Muscle layer of duodenum (tissue), 2 donors: ENCODE measurements around the gene PCBP3.

Experiments
- H3K27ac ChIP-seq: one replicate; pipeline ENCODE4 v1.7.0; 2013; ENCODE audit warnings: mild to moderate bottlenecking, low read length
- H3K27me3 ChIP-seq: one replicate; pipeline ENCODE4 v1.7.0; 2013; ENCODE audit warnings: low read depth, mild to moderate bottlenecking, control low read depth, low read length
- H3K36me3 ChIP-seq, 2 donors: one replicate each; pipeline ENCODE4 v1.7.0; 2013; ENCODE audit warnings: low read length in 2 of 2, control low read depth in 1 of 2, mild to moderate bottlenecking in 1 of 2; ENCODE audit not compliant: insufficient read depth in 2 of 2, control insufficient read depth in 1 of 2
- H3K4me1 ChIP-seq, 2 donors: one replicate each; pipeline ENCODE4 v1.7.0; 2013; ENCODE audit warnings: low read length in 2 of 2, mild to moderate bottlenecking in 2 of 2, control low read depth in 1 of 2, moderate library complexity in 1 of 2; ENCODE audit not compliant: insufficient read depth in 2 of 2, control insufficient read depth in 1 of 2
- H3K4me3 ChIP-seq, 2 donors: one replicate each; pipeline ENCODE4 v1.7.0; 2013; ENCODE audit warnings: low read length in 2 of 2, low read depth in 1 of 2, mild to moderate bottlenecking in 1 of 2
- H3K9me3 ChIP-seq, 2 donors: one replicate each; pipeline ENCODE4 v1.7.0; 2013; ENCODE audit warnings: low read length in 2 of 2, control low read depth in 1 of 2, mild to moderate bottlenecking in 1 of 2; ENCODE audit not compliant: control insufficient read depth in 1 of 2
- donor health status: healthy.

PCBP3 gene

DNA sequence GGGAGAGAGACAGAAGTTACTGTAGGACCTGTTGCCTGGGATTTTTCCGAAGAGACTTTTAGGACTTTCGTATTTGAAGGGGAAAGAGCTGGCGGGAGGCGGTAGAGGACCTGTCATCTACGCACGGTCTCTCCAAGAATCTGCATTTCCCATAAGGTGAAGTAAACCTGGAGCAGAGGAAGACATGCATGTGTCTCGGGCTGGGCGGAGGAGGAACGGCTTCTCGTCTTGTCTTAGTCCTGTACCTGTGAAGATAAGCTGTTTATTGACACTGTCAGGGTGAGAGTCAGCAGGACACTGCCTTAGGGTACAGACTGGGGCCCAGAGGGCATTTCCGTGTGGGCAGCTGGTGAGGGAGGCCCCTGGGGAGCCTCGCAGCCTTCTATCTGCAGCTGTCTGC, 214.7 kb downstream of the PCBP3 start:
- Histone ChIP-seq H3K9me3 (no peaks in the 10 kb centered on the region), H3K4me1 (no peaks in the 10 kb centered on the region), H3K27ac (no peak overlapping the region), H3K36me3 (no peaks in the 10 kb centered on the region), H3K4me3 (no peak overlapping the region), H3K27me3 (no peaks in the 10 kb centered on the region)

DNA sequence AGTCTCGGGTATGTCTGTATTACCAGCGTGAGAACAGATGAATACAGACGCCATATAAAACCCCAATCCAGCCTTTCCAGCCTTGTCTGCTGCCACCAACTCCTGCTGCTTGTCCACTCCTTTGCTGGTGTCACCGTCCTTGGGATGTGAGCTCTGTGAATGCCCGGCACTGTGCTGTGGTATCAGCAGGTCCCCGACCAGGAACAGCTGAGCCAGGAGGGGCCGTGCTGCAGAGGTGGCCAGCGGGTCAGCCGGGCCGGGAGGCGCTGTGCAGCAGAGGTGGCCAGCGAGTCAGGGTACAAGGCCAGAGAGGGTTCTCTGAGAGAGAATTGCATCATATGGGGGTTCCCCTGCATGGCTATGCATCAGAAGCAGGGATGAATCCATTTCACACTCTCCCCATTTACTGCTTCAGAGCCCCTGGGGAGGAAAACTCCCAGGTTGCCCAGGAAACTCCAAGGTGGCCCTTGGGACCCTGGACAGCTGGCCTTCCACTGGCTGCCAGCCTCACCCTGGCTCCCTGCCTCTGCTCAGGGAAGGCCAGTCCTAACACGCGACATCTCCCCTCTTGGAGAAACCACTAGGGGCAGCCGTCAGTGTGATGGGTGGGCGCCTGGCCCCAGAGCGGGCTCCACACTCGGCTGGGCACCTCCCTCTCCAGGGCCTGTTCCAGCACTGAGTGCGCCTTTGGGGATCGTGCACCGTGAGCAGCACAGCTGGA, 215.7 kb downstream of the PCBP3 start:
- Histone ChIP-seq H3K27ac (no peak overlapping the region), H3K27me3 (no peaks in the 10 kb centered on the region), H3K4me1 (no peaks in the 10 kb centered on the region), H3K36me3 (no peaks in the 10 kb centered on the region), H3K4me3 (no peak overlapping the region), H3K9me3 (no peaks in the 10 kb centered on the region)

DNA sequence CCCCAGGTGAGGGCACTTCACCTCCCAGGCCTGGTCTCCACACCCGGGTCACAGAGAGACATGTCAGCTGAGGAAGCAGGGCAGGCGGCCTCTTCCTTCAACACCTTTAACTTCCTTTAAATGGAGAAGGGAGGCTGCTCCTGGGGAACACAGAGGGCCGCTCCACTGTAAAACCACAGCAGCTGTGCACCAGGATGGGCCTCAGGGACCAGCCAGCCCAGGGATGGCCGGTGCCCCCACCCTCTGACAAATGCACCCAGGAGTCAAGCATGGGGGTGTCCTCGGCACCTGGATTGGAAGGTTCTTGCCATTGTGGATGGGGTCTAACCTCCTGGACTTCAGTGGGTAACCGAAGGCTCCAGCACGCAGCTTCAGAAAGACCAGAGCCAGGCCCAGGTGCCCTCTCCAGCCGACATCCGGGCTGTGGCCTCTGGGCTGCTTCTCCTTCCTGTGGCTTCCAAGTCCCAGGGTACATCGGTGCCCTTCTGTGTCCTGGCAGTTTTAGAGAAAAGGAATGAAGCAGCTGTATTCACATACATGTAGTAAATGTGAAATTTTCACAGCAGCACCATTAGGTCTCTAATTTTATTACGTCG, 216.3 kb downstream of the PCBP3 start:
- no peak overlapping the region for H3K4me3 ChIP-seq
- no peaks in the 10 kb centered on the region for H3K9me3 ChIP-seq
- H3K27me3 ChIP-seq, result no peaks in the 10 kb centered on the region
- H3K27ac ChIP-seq, result no peak overlapping the region
- H3K36me3 ChIP-seq, result no peaks in the 10 kb centered on the region
- no peaks in the 10 kb centered on the region for H3K4me1 ChIP-seq

DNA sequence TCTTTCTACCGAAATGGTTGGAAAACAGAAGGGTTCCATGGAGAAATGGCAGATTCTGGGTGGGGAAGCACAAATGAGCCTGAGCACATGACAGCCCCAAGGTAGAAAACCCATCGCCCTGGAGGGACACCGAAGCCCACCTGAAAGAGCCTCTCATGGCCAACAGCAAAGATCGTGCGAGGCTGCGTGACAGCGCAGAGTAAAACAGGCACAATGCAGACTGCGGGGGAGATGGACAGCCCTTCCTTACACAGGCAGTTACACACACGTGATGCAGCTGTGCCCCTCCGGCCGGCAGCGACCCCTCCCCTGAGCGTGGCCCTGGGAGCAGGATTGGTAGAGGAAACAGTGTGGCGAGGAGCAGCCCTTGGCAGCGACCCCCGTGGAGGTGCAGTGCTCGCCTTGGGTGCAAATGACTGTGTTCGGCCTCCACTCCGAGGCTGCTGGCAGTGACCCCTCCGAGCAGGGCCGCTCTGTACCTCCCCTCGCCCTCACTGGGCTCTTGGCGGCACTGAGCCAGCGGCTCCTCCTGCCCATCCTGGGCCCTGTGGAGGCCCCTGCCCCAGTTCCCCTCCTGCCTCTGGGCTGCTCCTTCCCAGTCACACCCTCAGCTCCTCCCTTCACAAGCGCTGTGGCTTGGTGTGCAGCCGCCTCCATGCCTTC, 217.1 kb downstream of the PCBP3 start:
- Histone ChIP-seq H3K27me3 (no peaks in the 10 kb centered on the region), H3K27ac (no peak overlapping the region), H3K4me1 (no peaks in the 10 kb centered on the region)

DNA sequence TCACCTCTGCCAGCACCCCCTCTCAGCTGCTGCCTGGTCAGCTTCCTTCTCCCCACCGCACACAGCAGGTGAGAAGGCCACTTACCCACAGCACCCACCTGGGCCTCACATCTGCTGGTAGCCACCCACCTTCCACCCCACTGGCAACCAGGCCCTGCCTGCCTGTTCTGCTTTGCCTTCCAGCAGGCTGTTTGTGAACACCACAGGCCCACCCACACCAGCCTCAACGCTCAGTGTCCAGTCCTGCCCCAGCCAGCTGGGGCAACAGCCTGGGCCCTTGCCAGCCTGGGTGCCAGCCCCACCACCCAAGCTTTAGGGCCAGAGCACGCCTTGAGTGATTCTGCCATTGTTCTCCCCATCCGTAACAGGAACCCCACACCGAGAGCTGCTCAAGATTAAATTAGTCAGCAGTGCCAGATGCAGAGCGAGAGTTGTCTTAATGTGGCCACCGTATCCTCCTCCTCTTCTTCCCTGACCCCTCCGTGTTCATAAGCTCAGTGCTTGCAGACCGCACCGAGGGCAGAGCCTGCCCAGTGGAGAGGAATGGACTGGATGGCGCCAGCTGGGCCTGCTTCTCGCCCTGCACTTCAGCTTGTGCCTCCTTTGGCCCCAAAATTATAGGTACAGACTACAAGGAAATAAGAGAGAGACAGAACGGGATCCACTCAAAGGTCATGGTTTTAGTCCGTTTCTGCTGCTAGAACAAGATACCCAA, 217.8 kb downstream of the PCBP3 start:
- H3K4me3 ChIP-seq, result no peak overlapping the region
- no peak overlapping the region for H3K27ac ChIP-seq
- H3K9me3 ChIP-seq, result no peaks in the 10 kb centered on the region
- no peaks in the 10 kb centered on the region for H3K4me1 ChIP-seq
- H3K36me3 ChIP-seq, result no peaks in the 10 kb centered on the region
- no peaks in the 10 kb centered on the region for H3K27me3 ChIP-seq

More for the DNA sequence above, 217.1 kb downstream of the PCBP3 start:
- Histone ChIP-seq H3K36me3 (no peaks in the 10 kb centered on the region), H3K9me3 (no peaks in the 10 kb centered on the region), H3K4me3 (no peak overlapping the region)

DNA sequence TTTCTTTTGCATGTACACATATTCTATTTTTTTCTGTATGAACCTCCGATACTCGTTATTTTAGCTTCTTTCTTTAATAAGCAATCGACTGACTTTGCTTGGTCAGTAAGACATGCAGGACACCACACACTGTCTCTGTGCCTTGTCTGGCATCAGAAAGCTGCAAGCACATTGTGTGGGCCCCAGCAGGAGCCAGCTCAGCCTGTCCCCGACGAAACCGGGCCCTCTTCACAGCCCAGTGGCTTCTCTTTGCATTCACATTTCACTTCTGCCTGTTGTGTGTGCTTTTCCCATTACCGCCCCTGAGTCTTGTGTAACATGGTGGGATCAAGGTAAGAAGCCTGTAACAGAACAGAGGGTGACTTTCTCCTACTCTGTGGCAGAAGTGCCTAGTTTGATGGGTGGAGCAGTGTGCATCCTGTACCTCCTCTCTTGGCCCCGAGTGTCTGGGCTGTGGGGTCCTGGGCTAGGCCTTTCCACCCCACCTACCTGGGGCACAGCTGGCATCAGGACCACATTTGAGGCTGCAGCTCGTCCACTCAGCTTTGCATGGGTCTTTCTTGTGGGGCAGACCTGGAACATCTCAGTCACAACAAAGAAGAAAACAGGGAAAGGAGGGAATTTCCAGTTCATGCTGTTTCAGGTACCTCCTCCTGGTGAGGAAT, 219.2 kb downstream of the PCBP3 start:
- H3K27me3 ChIP-seq, result no peaks in the 10 kb centered on the region
- H3K27ac ChIP-seq, result no peak overlapping the region
- H3K36me3 ChIP-seq, result no peaks in the 10 kb centered on the region

DNA sequence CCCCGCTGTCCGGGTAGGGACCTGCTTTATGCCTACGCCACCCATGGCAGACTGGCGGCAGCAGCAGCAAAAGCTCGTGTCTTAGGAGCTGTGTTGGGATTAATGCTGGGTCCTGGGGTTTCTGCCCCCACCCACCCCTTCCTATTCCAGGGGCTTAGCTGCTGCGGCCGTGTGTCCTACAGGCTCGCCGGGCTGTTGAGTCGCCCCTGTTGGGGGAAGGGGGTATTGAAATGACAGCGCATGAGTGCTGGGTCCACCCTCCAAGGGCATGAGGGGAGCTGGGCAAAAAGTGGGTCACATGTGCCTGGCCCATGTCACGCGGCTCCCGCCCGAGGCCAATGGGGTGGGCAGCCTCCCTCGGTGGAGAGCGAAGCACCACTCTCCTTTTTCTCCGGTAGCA, 219.7 kb downstream of the PCBP3 start:
- Histone ChIP-seq H3K27ac (no peak overlapping the region), H3K4me1 (no peaks in the 10 kb centered on the region), H3K9me3 (no peaks in the 10 kb centered on the region), H3K27me3 (no peaks in the 10 kb centered on the region), H3K4me3 (no peak overlapping the region), H3K36me3 (no peaks in the 10 kb centered on the region)

More for the DNA sequence above, 219.2 kb downstream of the PCBP3 start:
- Histone ChIP-seq H3K9me3 (no peaks in the 10 kb centered on the region), H3K4me3 (no peak overlapping the region), H3K4me1 (no peaks in the 10 kb centered on the region)

DNA sequence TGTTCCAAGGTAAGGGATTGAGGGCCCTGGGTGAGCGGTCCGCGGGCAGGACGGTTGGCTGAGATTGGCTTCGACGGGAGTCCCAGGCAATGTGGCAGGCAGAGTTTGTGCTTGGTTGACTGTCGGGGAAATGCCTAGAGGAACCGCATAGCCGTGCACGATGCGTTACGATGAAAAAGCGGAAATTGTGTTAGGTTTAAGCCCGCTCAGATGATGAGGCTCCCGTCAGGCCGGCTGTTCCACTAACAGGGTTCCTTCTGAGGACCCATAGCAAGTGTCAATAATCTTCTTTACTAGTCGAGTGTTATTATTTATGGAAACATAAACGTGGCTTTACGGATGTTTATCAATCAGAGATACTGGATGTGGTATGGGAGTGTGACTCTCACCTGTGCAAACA, 220.2 kb downstream of the PCBP3 start:
- H3K27me3 ChIP-seq, result no peaks in the 10 kb centered on the region
- no peak overlapping the region for H3K27ac ChIP-seq
- H3K4me3 ChIP-seq, result no peak overlapping the region
- no peaks in the 10 kb centered on the region for H3K4me1 ChIP-seq
- no peaks in the 10 kb centered on the region for H3K36me3 ChIP-seq
- H3K9me3 ChIP-seq, result no peaks in the 10 kb centered on the region

DNA sequence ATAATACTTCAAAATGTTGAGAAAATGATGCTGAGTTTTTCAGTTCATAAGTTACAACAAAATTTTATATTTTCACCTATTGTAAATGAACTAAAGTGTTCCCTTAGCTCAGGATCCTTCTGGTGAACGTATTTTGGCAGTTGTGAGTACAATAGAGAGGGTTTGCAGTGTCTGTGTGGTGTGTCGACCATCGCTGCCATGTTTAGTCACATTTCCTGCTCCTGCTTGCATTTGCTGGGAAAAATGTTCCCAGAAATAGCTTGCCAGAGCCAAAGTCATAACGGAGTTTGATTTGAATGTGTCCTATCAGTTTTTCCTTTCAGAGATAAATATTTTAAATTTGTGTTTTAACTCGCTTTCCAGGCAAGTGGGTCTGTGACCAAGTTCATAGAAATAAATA, 220.9 kb downstream of the PCBP3 start:
- no peak overlapping the region for H3K4me3 ChIP-seq
- H3K36me3 ChIP-seq, result no peaks in the 10 kb centered on the region
- no peaks in the 10 kb centered on the region for H3K27me3 ChIP-seq
- no peaks in the 10 kb centered on the region for H3K9me3 ChIP-seq
- no peak overlapping the region for H3K27ac ChIP-seq
- no peaks in the 10 kb centered on the region for H3K4me1 ChIP-seq

DNA sequence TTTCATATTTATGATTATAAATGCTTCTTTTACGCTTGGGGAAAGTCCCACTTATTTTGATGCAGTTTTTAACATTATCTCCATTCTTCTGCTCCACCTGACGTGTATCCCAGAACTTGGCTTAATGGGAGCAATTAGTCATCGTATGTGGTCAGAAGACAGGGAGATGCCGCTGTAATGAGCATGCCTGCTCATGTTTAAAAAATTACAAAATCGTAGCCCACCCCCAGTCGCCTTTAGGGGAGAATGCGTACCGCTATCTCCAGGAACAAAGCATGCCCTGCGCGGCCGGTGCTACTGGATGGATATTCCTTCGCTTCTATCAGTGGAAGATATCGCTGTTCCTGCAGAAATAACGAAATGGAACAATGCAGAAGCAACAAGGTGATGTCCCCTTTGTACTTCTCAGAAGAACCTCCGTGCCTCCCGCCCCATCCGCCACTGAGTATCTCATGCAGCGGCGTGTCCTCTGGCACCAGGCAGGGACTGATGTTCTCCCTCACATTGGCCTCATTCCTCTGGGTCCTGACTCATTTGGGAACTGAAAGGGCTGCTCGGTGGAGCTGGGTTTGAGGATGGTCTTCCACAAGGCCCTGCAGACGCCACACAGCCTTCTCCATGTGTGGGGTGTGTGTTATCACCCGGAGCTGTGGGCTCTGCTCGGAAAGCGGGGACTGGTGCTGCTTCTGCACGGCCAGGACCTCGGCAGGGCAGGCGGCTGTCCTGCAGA, 221.7 kb downstream of the PCBP3 start:
- no peaks in the 10 kb centered on the region for H3K9me3 ChIP-seq
- H3K27ac ChIP-seq, result no peak overlapping the region
- H3K4me1 ChIP-seq, result no peaks in the 10 kb centered on the region
- no peak overlapping the region for H3K4me3 ChIP-seq
- no peaks in the 10 kb centered on the region for H3K36me3 ChIP-seq
- no peaks in the 10 kb centered on the region for H3K27me3 ChIP-seq
